T-helper 1 cell treated with Interleukin-12 subunit alpha and Interleukin-12 subunit beta and Interleukin-4 antibody, amounts not matched to agents 30 μg/mL and 1 μg/mL, for 36 hours (primary cell): ENCODE results near the gene CRELD2.

Experiments used
- H3K27ac Mint-ChIP-seq: one replicate; pipeline ENCODE4 v1.8.0; 2021; ENCODE audit warnings: mild to moderate bottlenecking, mixed read lengths
- H3K27me3 Mint-ChIP-seq: one replicate; pipeline ENCODE4 v1.8.0; 2021; ENCODE audit warnings: low read depth, mixed read lengths
- H3K36me3 Mint-ChIP-seq: one replicate; pipeline ENCODE4 v1.8.0; 2021; ENCODE audit warnings: low read depth, mixed read lengths
- H3K4me1 Mint-ChIP-seq: one replicate; pipeline ENCODE4 v1.8.0; 2021; ENCODE audit warnings: low read depth, mixed read lengths
- H3K4me3 Mint-ChIP-seq: one replicate; pipeline ENCODE4 v1.8.0; 2021; ENCODE audit warnings: mild to moderate bottlenecking, moderate library complexity, mixed read lengths
- H3K9me3 Mint-ChIP-seq: one replicate; pipeline ENCODE4 v1.8.0; 2021; ENCODE audit warnings: mixed read lengths

Gene CRELD2

GRCh38 chr22:49928555-49929210 lies 10.2 kb downstream of the CRELD2 start:
- Mint-ChIP-seq H3K27ac (peak overlapping the region; percentile 15), H3K4me3 (no peak overlapping the region), H3K9me3 (no peaks in the 10 kb centered on the region), H3K27me3 (no peaks in the 10 kb centered on the region), H3K36me3 (peaks cover 15% of the 10 kb centered on the region), H3K4me1 (peaks cover 26% of the 10 kb centered on the region)

DNA sequence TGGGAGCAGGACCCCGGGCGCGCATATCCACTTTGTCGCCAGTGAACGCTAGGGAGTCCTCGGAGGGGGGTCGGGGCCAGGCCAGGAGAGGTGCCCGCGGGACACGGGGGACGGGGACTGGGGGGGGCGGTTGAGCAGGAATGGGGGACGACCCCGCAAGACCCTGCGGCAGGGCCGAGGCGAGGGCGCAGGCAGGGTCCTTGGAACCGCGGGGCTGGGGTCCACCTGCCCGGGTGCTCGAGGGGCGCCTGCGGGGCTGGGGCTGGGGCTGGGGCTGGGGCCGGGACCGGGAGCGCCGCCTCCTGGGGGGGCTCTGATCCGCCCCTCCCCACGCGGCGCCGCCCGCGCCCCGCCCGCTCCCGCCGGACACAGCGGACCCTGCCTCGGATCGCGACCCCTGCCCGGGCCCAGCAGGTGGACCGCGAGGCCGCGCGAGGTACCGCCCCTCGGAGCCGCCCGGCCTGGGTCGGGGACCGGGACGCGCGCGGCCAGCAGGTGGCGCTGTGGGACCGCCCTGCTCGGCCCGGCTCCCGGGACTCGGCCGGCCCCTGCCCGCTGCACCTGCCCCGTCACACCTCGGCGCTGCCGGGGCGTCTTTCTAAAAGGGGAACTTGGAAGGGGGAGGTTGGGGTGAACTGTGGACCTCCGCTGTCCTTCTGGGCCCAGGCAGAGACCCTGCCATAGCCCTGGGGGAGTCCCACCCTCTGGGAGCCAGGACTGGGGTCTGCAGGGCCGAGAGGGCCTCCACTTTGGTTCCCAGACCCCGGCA lies 11.0 kb downstream of the CRELD2 start:
- Mint-ChIP-seq H3K4me3 (no peak overlapping the region), H3K27ac (no peak overlapping the region), H3K9me3 (no peaks in the 10 kb centered on the region), H3K4me1 (peaks cover 29% of the 10 kb centered on the region), H3K36me3 (peaks cover 15% of the 10 kb centered on the region), H3K27me3 (no peaks in the 10 kb centered on the region)

DNA sequence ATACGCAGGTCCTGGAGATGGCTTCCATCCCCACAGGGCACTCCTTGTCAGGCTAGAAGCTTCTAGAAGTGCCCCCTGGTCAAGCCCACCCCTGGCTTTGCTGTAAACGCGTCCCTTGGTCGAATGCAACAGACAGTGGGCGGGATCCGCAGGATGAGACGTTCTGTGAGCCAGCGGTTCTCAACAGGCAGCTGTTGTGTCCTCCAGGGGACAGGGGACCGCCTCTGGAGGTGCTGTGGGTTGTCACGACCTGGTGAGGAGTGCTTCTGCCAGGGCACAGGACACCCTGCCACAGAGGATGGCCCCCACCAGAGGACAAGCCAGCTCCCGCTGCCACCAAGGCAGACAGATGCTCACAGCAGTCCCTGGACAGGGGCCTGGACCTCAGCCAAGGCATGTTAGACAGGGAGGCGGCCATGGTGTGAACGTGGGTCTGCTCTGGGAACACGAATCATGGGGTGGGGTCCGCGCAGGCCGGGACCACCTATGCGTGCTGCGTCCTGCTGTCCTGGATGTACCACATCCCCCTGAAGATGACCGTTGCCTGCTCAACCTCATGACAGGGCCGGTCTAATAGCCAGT lies 11.7 kb downstream of the CRELD2 start:
- Mint-ChIP-seq H3K27ac (no peak overlapping the region), H3K4me1 (peaks cover 29% of the 10 kb centered on the region), H3K9me3 (no peaks in the 10 kb centered on the region), H3K36me3 (peaks cover 14% of the 10 kb centered on the region), H3K27me3 (no peaks in the 10 kb centered on the region), H3K4me3 (no peak overlapping the region)

DNA sequence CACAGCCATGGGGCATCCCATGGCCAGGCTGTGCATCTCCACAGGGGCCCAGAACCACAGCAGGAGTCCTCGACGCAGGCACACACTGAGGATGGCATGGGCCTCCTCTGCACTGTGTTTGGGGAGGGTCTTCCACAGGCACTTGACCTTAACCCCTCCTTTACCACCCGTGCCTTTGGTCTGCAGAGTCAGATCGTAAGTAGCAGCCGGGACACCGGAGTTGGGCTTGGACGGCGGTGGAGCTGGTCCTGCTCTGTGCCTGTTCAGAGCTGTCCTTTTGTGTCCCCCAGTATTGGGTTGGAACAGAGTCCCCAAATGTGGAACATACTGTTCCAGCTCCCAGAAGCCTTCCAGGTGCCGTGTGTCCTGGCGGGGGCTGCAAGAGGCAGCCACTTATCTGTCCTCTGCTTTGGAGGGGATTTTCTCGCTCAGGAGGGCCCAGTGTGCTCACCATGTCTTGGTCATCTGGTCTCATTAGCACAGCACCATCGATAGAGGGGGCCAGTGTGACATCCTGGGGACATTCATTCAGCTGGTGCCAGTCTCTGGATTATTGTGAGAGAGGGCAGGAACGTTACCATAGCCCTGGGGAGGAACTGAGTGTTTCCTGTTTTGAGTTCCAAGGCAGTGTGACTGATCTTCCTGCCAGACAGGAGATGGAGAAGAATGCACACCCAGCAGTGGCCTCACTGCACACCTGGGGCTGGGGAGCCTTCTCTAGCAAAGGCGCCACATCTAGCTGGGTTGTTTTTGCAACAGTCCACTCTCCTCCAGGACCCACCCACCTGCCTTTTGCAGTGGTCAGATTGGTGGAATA lies 12.4 kb downstream of the CRELD2 start:
- H3K36me3 Mint-ChIP-seq: peaks cover 8% of the 10 kb centered on the region
- peak overlapping the region; percentile 71 for H3K27ac Mint-ChIP-seq
- H3K4me3 Mint-ChIP-seq: peak overlapping the region; percentile 51
- H3K4me1 Mint-ChIP-seq: peaks cover 22% of the 10 kb centered on the region
- no peaks in the 10 kb centered on the region for H3K27me3 Mint-ChIP-seq
- H3K9me3 Mint-ChIP-seq: no peaks in the 10 kb centered on the region

DNA sequence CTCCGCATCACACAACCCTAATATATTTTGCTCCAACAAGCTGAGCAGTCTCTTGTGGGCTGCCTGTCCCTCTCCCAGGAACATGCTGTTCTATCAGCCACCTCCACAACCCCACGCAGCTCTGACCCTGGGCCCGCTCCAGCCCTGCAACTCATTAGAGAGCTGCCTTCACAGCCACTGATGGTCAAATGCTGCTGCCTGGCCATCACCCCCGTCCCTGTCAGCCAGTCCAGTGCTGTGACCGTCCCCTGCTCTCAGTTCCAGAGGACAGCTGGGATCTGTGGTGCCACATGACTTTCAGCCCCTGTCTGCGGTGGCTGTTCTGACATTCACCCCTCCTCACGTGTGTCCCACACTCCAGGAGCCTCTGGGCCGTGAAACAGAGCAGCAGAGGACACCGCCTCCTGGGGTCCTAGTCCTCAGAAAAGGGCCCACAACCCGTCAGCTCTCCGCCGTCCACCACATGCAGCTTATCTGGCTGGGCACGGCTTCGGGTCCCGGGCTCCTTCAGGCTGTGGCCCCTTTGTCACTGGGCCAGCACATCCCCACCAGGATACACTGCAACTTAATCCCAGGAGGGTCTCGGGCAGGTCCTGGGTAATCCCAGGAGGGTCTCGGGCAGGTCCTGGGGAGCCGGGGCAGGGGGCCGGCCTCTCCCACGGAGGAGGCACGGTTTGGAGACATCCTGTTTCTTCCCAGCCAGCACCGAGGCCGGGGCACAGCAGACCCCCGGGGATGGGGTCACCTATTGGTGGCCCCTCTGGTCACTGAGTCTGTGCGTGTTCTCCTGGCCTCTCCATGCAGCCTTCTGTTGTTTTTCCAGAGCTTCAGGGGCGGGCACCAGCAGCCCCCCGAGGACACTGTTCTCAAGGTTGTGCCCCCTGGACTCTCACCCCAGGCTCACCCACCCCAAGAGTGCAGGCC lies 15.1 kb downstream of the CRELD2 start:
- Mint-ChIP-seq H3K27ac (peak overlapping the region; percentile 73), H3K4me3 (peak overlapping the region; percentile 66), H3K9me3 (no peaks in the 10 kb centered on the region), H3K4me1 (peaks cover 21% of the 10 kb centered on the region), H3K27me3 (no peaks in the 10 kb centered on the region), H3K36me3 (no peaks in the 10 kb centered on the region)

- Mint-ChIP-seq H3K36me3 (no peaks in the 10 kb centered on the region), H3K27ac (peak overlapping the region; percentile 77), H3K9me3 (no peaks in the 10 kb centered on the region), H3K4me3 (peak overlapping the region; percentile 66), H3K4me1 (peaks cover 21% of the 10 kb centered on the region), H3K27me3 (no peaks in the 10 kb centered on the region)
Observed at GRCh38 chr22:49934160-49934890, 15.9 kb downstream of the CRELD2 start.

GRCh38 chr22:49934891-49935557 lies 16.6 kb downstream of the CRELD2 start:
- Mint-ChIP-seq H3K27me3 (no peaks in the 10 kb centered on the region), H3K36me3 (no peaks in the 10 kb centered on the region), H3K4me1 (peaks cover 21% of the 10 kb centered on the region), H3K9me3 (no peaks in the 10 kb centered on the region), H3K27ac (peak overlapping the region; percentile 82), H3K4me3 (peak overlapping the region; percentile 65)

- peaks cover 21% of the 10 kb centered on the region for H3K4me1 Mint-ChIP-seq
- H3K27me3 Mint-ChIP-seq: no peaks in the 10 kb centered on the region
- no peaks in the 10 kb centered on the region for H3K9me3 Mint-ChIP-seq
- peak overlapping the region; percentile 82 for H3K27ac Mint-ChIP-seq
- no peaks in the 10 kb centered on the region for H3K36me3 Mint-ChIP-seq
- H3K4me3 Mint-ChIP-seq: peak overlapping the region; percentile 37
Observed at GRCh38 chr22:49935561-49935960, 17.1 kb downstream of the CRELD2 start.

GRCh38 chr22:49936018-49936972 lies 17.9 kb downstream of the CRELD2 start:
- Mint-ChIP-seq H3K4me3 (peak overlapping the region; percentile 65), H3K27me3 (no peaks in the 10 kb centered on the region), H3K36me3 (peaks cover 3% of the 10 kb centered on the region), H3K27ac (peak overlapping the region; percentile 82), H3K4me1 (peaks cover 21% of the 10 kb centered on the region), H3K9me3 (no peaks in the 10 kb centered on the region)

- peaks cover 3% of the 10 kb centered on the region for H3K36me3 Mint-ChIP-seq
- H3K27ac Mint-ChIP-seq: peak overlapping the region; percentile 82
- H3K4me1 Mint-ChIP-seq: peaks cover 20% of the 10 kb centered on the region
- no peaks in the 10 kb centered on the region for H3K9me3 Mint-ChIP-seq
- H3K27me3 Mint-ChIP-seq: no peaks in the 10 kb centered on the region
- H3K4me3 Mint-ChIP-seq: peak overlapping the region; percentile 65
Observed at GRCh38 chr22:49936973-49937757, 18.7 kb downstream of the CRELD2 start.

DNA sequence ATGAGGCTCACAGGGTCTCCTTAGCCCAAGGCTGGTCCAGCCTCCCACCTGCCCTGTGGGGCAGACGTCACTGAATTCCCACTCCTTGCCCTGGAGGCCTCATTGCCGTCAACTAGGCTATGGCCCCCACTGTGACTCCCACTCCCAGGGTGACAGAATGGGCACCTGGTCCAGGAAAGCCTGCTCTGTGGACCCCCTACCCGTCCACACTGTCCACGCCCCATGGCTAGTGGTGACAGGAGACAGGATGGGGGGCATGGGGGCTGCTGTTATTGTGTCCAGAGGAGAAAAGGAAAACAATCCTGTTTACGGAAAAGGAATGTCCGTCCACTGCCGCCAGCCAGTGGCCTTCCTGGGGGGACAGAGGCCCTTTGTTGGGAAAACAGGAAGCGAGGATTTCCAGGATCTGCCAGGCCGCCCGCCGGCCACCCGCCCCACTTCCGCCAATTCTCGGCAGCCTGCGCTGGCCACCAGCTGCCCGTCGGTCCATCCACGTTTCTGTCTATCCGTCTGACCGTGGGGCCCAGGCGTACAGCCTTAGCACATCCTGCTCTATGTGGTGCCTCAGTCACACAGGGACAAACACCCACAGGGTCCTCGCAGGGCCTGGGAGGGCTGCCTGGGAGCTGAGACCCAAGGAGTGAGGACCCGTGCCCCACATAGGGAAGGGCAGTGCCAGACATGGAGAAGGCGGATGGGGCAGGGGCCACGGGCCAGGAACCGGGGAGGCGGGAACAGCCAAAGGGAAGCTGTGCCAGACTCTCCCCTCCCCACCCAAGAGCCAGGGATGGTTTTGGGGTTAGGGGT lies 19.5 kb downstream of the CRELD2 start:
- Mint-ChIP-seq H3K36me3 (peaks cover 3% of the 10 kb centered on the region), H3K27me3 (no peaks in the 10 kb centered on the region), H3K9me3 (no peaks in the 10 kb centered on the region), H3K27ac (no peak overlapping the region), H3K4me1 (peaks cover 20% of the 10 kb centered on the region), H3K4me3 (no peak overlapping the region)
